ENCODE data around the gene RER1.

Gene RER1

DNA sequence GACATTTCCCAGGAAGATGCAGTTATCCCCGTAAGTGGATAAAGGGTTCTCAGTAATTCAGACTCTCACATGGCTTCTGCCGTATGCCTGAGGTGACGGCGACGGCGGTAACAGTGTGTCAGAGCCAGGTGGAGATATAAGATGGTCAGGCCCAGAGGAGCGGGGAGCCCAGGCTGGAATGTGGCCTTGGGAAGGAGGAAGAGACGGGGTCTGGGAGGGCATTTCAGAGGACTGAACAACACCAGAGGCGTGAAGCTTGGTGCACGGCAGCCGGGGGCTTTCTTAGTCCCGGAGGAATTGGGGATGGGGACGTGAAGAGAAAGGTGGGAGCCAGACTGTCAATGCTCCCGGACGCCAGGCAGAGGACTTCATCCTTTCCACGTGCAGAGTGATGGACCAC lies 1.0 kb downstream of the RER1 start:
- no peak for DNase-seq

DNA sequence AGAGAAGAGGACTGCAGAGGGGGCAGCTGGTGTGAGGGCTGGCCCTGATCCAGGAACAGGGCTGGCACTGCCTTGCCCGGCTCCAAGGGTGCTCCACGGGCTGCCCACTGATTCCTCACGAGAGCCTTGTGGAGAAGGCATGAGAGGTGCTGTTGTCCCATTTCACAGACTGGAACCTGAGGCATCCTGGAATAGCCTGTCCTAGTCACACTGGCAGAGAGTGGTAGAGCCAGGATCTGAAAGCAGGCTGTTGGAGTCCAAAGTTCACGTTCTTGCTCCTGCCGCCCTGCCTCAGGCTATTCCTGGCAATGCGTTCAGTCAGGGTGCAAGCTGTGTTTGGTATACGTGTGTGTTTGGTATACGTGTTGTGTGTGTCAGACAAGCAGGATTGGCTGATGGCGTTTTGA lies 1.8 kb downstream of the RER1 start:
- DNase-seq = no peak

DNA sequence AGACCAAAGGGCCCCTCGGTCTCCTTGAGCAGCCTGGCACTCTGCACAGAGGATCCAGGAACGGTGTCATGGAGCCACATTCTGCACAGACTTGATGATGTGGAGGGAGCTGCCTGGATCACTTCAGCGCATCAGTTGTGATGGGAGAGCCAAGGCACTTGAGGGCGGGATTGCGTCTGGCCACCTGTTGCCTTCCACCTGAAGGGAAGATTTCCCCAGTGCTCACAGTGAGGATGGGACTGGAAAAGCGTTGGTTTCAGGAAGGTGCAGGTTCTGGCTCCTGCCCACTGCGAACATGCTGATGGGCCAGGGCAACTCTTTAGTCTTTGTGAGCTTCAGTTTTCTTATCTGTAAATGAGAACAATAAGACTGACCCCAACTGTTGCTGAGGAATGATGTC lies 2.6 kb downstream of the RER1 start:
- no peak for DNase-seq

DNA sequence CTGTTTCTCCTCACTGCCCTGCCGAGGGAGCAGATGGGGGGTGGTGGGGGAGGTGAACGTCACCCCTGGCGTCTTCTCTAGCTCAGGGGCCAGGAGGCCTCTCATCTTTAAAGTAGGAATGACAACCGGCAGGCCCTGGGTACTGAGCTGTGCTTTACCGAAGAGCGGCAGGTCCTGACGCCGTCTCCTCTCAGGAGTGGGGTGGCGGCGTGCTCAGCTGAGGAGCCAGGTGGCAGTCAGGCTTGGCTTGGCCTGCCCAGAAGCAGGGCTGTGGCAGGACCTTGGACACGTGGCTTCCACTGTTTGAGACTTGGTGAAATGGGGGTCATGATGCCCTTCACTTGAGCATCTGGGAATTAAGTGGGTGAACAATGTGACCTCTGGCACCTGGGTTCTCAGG lies 3.1 kb downstream of the RER1 start:
- DNase-seq = no peak

DNA sequence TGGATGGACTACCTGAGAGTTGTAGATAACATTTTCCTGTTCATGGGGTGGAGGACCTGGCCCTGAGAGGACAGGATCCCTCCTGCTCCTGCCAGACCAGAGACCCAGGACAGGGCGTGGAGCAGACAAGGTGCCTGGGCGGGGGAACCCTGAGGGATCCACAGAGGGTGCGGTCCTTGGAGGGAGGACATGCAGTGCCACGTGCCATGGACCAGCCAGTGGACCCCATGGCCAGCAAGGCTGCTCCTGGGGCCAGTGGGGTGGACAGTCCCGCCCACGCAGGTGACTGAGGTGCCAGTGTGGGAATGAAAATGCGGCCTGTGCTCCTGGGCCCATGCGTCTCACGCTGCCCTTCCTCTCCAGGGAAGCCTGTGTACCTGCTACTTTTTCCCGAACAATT lies 3.6 kb downstream of the RER1 start:
- no peak for DNase-seq

DNA sequence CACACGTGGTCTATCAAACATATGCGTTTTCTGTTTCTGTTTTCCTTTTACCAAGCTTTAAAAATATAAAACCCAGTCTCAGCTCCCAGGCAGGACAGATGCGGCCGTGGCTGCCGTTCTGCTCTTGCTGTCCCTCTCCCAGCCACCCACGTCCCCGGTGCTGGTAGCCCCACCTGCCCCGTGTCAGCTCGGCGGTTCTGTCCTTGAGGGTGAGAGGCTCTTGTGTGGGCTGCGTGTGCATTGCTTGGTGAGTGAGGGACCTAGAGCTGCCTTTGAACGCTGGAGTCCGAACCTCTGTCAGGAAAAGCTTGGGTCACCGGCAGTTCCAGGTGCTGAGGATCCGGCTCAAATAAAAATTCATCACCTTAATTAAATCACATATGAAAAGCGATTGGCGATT lies 4.4 kb downstream of the RER1 start:
- no peak for DNase-seq

DNA sequence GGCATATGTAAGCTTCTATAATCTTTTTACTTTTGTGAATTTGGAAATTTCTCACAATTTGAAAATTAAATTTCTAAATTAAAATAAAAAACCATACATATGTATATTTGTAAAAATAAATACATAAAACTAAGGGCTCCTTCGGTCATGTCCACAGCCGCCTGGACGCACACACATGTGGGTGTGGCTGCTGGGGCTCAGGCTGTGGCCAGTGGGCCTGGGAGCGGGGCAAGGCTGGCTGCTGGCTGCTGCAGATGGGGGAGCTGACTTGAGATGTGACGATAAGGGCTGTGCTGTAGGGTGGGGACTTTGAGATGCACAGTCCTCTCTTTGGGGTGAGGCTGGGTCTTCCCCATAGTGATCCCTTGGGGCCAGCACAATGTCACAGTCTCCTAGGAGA lies 4.8 kb downstream of the RER1 start:
- DNase-seq = no peak

DNA sequence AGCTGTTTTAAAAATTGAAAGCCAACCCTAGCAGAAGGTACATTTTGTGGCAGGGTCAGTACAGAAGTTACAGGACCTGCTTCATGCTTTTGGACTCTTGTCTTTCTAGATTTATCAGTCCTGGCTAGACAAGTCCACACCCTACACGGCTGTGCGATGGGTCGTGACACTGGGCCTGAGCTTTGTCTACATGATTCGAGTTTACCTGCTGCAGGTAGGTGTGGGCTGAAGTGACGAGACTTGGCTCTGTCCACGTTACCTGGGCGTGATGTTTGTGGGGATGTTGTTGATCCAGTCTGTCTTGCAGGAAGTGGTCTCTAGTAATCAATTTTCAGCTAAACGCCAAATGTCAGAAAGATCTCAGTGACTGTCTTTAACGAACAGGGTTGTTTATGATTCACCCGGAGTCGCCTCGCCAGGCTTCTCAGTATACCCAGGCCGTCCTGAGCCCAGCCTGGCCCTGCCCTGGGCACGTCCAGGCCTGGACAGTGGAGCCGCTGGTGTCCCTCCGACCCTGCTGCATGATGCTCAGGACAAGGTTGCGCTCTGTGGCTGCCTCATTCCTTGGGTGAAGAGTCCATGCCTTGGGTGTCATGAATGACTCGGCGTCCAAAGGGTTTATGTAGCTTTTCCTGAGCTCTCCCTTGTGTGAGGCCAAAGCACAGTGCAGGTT lies 5.5 kb downstream of the RER1 start:
- no peak for DNase-seq

DNA sequence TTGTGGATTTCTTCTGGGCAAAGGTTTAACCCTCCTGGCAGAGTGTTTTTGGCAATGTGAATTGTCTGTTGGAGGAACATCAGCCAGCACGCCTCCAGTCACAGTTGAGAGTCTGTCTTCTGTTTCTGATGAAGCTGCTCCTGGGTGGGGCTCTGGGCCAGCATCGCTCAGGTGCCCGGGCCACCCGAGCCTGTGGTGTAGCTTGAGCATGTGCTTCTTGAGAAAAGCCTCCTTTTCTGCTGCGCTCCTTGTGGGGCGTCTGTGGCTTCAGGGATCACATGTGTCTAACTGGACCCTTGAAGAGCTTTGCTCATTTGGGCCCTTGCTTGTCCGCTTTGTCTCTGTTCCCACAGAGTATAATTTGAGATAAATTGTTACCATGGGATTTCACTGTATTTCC lies 7.2 kb downstream of the RER1 start:
- no peak for DNase-seq

DNA sequence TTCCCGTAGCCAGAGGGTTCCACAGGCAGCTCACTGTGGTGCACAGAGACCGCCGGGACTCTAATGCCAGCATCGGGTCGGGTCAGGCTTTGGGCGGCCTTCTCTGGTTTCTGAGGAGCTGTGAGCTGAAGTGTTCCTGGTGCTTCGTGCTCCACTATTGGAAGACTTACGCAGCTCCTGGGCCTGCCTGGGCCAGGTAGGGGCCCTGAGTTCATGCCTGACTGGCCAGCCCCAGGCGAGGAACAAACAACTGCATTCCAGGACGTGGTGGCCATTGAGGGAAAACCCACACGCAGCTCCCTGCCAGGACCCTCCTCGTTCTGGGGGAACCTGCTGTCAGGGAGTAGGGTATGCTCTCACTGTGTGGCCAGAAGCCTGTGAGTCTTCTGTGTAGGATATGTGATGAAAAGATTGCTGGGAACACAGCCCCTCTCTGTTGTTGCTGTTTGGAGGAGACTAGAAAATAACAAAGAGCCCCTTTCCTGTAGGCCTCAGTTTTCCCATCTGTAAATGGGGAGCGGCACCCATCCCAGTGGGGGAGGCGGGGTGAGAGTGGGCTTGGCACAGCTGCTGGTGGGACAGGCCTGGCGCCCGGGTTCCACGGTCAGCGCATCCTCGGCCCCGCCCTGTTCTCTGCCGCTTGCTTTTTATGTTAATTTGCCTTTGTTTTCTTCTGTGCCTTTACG lies 8.4 kb downstream of the RER1 start:
- DNase-seq = no peak

DNA sequence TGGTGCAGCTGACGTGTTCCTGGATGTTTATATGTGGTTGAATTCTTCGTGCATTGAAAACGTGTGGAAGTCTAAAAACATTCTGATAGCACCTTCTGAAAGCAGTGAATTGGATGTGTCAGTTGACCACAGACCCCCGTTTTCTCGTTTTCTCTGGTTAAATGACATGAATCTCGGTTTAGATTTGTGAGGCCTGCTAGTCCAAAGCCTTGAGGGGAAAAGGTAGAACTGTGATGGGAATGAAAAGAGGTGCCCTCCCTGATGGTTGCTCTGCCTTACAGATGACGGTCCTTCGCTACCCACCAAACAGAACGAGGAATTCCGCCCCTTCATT lies 8.9 kb downstream of the RER1 start:
- no peak for DNase-seq

DNA sequence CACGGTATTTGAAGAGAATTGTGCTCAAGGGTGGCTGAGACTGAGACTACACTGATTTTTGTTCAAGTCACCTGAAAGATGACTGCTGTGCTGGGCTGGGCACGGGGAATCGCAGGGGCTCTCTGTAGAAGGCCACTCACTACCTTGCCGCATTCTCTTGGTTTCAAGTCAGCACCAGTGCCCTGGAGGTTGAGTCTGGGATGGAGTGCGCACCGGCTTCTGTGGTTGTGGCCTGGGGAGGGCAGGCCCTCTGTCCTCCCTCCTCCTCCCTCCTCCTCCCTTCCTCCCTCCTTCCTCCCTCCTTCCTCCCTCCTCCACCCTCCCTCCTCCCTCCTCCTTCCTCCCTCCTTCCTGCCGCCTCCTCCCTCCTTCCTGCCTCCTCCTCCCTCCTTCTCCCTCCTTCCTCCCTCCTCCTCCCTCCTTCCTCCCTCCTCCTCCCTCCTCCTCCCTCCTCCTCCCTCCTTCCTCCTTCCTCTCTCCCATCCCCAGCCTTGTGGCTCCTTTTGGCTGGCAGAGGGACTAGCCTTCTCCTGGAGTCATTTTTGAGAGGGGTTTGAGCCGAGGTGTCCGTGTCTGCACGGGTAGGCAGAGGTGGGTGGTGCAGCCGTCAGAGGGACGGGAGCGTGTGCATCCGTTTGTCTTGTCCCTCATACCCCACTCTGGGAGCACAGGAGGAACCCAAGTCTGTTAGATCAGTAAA lies 9.5 kb downstream of the RER1 start:
- no peak for DNase-seq

DNA sequence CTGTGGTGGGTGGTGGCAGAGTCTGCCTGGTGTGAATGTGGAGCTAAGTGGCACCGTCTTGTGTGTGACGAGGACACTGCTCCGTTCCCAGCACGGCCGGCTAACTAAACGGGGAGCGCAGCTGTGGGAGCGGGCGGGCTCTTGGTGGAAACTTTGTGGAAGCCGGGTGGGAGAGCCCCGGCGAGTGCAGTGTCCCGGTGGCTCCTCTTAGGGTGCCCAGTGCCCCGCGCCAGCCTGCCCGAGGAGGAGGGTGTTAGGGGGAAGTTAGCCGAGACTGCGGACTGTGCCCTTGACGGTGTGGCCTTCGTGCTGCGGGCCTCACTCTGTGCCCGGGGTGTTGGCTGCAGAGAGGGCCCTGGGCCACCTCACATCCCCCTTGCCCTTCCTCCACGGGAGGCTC lies 10.8 kb downstream of the RER1 start:
- no peak for DNase-seq

DNA sequence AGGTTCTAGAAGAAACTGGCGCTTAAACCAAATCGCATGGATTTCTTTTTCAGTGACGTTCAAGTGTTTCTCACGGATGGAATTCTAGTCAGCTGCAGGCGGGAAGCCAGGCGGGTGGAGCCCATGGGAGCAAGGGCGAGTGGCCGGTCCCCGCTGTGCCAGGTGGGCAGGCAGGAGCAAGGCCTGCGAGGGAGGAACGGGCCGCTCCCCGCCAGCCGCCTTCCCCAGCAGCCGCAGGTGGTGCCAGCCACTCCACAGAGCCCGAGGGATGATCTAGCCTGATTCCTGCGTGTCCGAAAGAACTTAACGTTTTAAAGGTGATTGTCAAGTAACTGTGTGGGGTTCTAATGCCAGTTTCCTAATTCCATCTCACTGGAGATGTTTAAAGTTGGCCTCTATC lies 11.6 kb downstream of the RER1 start:
- no peak for DNase-seq

DNA sequence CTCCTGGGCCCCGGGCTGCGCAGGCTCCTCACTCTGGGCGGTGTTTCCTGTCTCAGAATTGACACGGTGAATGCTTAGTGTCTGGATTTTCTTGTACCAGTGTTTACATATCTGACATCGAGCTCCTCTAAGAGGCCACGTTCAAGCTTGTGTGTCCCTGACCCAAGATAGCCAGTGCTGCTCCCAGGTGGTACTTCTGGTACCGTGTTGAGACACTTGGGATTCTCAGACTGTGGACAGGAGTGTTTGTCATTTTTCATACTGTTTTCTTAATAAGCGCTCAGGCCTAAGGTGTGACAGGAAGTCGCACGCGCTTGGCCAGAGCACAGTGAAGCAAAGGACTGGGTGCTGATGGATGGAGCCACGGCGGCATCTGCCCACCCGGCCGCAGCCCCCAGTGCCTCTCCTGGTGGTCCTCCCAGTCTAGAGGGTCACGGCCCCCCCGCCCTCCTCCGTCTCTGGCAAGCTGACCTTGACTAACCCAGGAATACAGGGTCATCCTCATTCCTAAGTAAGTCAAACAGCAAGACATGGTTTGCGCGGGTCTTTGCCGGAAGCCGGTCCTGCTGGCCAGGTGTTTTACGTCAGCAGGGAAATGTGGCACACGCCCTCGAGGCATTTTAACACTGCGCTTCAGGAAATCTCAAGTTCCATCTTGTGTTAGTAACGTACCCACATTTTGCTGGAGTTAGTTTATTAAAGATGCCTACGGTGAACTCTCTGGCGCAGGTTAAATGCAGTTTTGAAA lies 12.7 kb downstream of the RER1 start:
- DNase-seq = no peak

DNA sequence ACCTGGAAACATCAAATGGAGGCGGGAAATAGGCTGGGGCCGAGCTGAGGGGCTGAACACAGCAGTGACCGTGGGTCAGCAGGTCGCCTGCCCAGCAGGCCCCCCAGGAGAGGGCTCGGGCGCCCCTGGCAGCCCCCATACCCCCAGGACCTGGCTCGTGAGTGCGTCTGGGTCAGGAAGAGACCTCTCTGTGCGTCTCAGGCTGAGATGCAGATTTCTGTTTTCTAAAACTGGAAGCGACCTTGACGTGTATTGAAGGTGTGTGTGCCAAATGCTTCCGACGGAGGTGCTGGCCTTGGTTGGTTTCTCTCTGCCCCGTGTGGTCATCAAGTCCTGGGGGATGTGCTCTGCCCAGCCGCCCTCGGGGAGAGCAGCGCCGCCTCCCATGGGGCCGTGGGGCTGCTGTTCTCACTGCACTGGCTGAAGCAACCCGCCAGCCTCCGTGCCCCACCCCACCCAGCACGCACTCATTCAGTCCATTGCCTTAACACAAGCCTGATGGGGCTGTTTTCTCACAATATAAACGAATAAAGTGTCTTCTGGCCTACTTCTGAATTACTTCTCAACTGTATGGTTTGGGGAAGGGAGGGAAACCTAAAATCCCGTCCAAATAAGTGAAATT lies 13.4 kb downstream of the RER1 start:
- no peak for DNase-seq

DNA sequence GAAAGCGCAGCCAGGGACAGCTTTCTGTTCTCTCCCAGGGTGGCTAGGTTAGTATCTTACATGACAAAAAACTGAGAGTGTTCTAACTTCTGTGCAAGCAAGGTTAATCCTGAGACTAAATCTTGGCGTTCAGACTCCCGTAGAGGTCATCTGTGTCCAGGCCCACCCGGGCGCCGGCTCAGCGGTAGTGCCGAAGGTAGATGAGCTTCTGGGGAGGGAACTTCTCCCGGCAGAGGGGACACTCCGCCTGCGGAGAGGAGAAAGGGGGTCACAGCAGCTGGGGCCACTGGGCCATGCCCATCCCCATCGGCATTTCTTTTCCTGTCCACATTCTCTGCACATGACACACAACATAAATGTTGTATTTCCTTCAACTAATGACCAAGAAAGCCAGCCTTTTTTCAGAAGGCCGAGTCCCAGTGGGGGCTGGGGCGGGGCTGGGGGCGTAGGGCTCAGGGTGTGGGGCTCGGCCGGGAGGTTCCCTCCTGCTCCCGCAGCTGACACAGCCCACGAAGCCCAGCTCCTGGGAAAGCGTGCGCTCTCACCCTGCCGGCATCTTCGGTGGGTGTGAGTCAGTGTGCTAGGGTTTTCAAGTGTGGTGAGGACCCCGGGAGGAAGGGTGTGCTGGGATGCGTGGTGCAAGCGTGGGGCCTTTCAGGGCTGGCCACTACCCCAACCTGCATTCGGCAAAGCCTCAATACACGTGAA lies 14.1 kb downstream of the RER1 start:
- DNase-seq = no peak

DNA sequence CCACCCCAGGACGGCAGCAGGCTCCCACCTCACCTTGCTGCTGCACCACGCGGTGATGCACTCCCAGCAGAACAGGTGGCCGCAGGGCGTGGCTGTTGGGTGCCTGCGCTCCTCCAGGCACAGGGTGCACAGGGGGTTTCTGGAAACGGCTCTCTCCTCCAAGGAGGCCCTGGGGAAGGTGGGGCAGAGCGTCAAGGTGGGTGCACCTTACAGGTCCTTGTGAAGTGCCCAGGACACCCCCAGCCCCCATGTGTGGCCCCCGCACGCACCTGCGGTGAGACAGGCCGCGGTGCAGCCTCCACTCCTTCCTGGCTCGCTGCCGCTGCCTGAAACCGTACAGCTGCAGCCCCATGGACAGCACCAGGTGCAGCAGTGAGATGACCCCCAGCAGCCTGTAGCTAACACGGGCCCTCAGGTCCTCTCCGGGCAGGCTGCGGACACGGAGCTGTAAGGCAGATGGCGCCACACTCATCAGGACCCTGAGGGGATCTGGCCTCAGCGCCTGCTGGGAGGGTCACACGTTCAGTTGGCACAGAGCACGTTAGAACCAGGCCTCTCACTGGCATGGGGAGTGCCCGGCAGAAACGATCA lies 14.9 kb downstream of the RER1 start:
- DNase-seq = no peak

DNA sequence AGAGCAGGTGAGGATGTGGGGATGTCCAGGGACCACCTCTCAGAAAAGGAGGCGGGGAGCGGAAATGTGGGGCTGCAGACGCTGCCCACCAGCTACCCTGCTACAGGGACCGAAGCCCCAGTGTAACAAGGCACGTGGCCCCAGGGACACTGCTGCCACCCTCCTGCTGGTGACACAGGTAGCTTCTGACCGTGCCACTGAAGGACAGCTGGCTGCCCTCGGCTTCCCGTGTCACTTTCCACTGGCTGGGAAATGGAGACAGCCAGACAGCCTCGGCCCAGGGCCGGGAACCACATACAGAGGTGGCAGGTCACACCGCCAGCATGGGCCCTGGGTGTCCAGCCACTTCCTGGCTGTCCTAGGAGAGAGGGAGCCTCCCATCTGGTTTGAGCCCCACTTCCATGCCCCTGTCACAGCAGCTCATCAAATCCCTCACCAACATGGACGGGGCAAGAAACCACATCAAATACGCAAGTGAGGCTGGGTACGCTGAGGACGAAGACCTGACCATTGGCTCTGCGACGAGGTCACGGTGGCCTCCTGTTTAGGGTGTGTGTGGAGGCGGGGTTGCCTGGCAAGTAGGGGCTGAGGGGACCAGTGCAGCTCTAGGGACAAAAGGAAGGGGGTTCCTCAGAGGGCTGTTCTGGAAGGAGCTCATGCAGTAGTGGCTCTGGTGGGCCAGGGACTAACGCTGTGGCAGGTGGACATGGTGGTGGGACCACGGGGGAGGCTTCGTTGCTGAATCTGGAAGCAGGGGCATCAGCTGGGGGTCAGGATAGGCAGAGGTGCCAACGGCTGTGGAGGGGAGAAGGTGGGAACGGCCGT lies 15.7 kb downstream of the RER1 start:
- no peak for DNase-seq

DNA sequence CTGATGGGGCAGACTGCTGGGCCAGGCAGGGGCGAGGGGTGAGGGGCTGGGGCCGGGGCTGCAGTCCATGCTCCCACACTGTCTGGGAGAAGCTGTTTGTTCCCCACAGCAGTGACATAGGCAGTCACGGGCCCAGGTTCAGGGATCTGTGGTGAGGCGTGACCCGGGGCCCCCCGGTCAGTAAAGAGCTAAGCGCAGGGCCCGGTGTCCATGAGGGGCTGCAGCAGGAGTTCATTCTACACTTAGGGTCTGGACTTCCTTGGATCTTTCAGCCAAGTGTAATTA lies 16.3 kb downstream of the RER1 start:
- DNase-seq = no peak

DNA sequence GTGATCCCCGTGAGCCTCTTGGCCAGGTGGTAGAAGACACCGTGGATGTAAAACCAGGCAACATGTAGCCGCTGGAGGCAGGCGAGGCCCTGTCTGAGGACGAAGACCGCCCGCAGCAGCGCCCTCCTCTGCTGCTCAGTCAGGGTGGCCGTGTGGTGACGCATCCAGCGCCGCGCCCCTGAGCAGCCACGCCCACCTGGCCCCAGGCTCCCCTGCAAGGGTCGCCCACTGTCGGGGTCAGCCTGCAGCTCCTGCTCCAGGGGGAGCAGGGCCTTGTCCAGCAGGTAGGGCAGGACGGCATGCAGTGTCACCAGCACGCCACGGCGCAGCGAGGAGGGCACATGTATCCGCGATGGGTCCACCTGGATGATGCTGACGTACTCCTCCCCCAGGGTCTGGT lies 16.8 kb downstream of the RER1 start:
- no peak for DNase-seq

DNA sequence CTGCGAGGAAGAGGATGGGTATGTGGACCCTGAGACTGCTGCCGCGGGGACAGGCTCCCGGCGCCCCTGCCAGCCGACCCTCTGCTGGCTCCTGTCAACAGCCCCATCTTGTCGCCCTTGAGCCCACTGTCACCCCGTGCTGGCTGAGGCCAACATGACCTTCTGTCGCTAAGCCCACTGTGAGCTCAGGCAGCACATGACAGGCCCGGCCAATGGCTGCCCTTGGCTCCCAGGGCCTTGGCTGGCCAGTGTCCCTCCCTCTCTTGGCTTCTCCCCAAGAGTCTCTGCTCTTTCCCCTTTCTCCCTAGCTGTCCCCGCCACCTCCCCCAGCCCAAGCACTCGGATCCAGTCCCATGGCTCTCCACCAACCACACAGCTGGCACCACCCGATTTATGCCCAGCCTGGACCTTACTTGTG lies 17.2 kb downstream of the RER1 start:
- DNase-seq = no peak

All from HCEC 1CT (cell line).